GM23338 (cell line): Measurements from ENCODE around the gene CENPX. TPM values are rescaled to one million over a fixed set of nuclear protein-coding genes. Genes with fewer than 3 reads are reported as not detected.

Experiments
- ATAC-seq: fragments of 200-7000 bp; cut with Tn5 transposase; 3 replicates; pipeline ENCODE4 v1.9.1; 2020
- DNase-seq: peaks from one replicate; pipeline ENCODE4 v3.0.0-alpha.2; 2015; ENCODE audit warnings: low spot score
- H2AFZ ChIP-seq: fragments of 200-600 bp; sonication (generic); 2 replicates; pipeline ENCODE4 v1.8.0; 2016; ENCODE audit warnings: antibody characterized with exemption, mild to moderate bottlenecking, moderate library complexity
- H3F3A ChIP-seq: fragments of 200-600 bp; sonication (generic); replicated peaks from 2 replicates; pipeline ENCODE4 v1.8.0; 2017; ENCODE audit warnings: antibody characterized with exemption, mixed run types, low read depth
- H3K27ac ChIP-seq: fragments of 200-600 bp; sonication (generic); 2 replicates; pipeline ENCODE4 v1.6.1; 2016; ENCODE audit warnings: low read depth
- H3K27me3 ChIP-seq: fragments of 200-600 bp; sonication (generic); 2 replicates; pipeline ENCODE4 v1.8.0; 2016; ENCODE audit warnings: mild to moderate bottlenecking, mixed run types, moderate library complexity; ENCODE audit not compliant: insufficient read depth
- H3K36me3 ChIP-seq: fragments of 200-600 bp; sonication (generic); 2 replicates; pipeline ENCODE4 v1.8.0; 2016; ENCODE audit warnings: mild to moderate bottlenecking; ENCODE audit not compliant: insufficient read depth
- H3K4me1 ChIP-seq: fragments of 200-600 bp; sonication (generic); 2 replicates; pipeline ENCODE4 v1.8.0; 2016; ENCODE audit warnings: mild to moderate bottlenecking, moderate library complexity; ENCODE audit not compliant: insufficient read depth
- H3K4me2 ChIP-seq: fragments of 200-600 bp; sonication (generic); 2 replicates; pipeline ENCODE4 v1.7.1; 2017; ENCODE audit warnings: mixed run types
- H3K4me3 ChIP-seq: fragments of 200-600 bp; sonication (generic); 2 replicates; pipeline ENCODE4 v1.6.1; 2016; ENCODE audit warnings: mixed run types
- H3K79me2 ChIP-seq: fragments of 200-600 bp; sonication (generic); replicated peaks from 2 replicates; pipeline ENCODE4 v1.8.0; 2017; ENCODE audit warnings: mild to moderate bottlenecking; ENCODE audit not compliant: insufficient read depth
- H3K9me2 ChIP-seq: fragments of 200-600 bp; sonication (generic); 2 replicates; pipeline ENCODE4 v1.8.0; 2017; ENCODE audit not compliant: insufficient read depth
- H4K20me1 ChIP-seq: fragments of 200-600 bp; sonication (generic); replicated peaks from 2 replicates; pipeline ENCODE4 v1.8.0; 2017; ENCODE audit warnings: mild to moderate bottlenecking; ENCODE audit not compliant: insufficient read depth
- H3K27ac Mint-ChIP-seq: 2 replicates; pipeline ENCODE4 v1.8.0; 2020; ENCODE audit warnings: inconsistent platforms, mild to moderate bottlenecking, moderate library complexity, mixed read lengths
- H3K27me3 Mint-ChIP-seq: 3 replicates; pipeline ENCODE4 v1.8.0; 2022; ENCODE audit warnings: low read depth, mild to moderate bottlenecking, moderate library complexity, mixed read lengths, inconsistent platforms; ENCODE audit not compliant: insufficient read depth, poor library complexity
- H3K36me3 Mint-ChIP-seq: 3 replicates; pipeline ENCODE4 v1.8.0; 2021; ENCODE audit warnings: low read depth, mild to moderate bottlenecking, inconsistent platforms, moderate library complexity, mixed read lengths
- H3K4me1 Mint-ChIP-seq: 3 replicates; pipeline ENCODE4 v1.8.0; 2020; ENCODE audit warnings: mild to moderate bottlenecking, inconsistent platforms, mixed read lengths
- H3K4me3 Mint-ChIP-seq: 3 replicates; pipeline ENCODE4 v1.8.0; 2021; ENCODE audit warnings: moderate library complexity, mild to moderate bottlenecking, inconsistent platforms, mixed read lengths
- H3K9me3 Mint-ChIP-seq: 3 replicates; pipeline ENCODE4 v1.8.0; 2020; ENCODE audit warnings: moderate library complexity, mild to moderate bottlenecking, inconsistent platforms, mixed read lengths
- CTCF ChIP-seq, 2 experiments: fragments of 200-600 bp in 1 of 2; sonication (generic) in 1 of 2; conservative IDR thresholded peaks; 2 replicates each; pipeline versions ENCODE4 v1.5.1 to v1.6.1; 2016 to 2017; ENCODE audit warnings: antibody characterized with exemption in 2 of 2, low read depth in 2 of 2, mild to moderate bottlenecking in 2 of 2, moderate library complexity in 1 of 2
- ETS1 ChIP-seq: IDR thresholded peaks from 2 replicates; pipeline ENCODE4 v1.6.1; 2016; ENCODE audit warnings: antibody characterized with exemption
- JUNB ChIP-seq: IDR thresholded peaks from one replicate; pipeline ENCODE4 v1.6.1; 2016; ENCODE audit warnings: antibody characterized with exemption; ENCODE audit not compliant: unreplicated experiment
- POLR2AphosphoS5 ChIP-seq: IDR thresholded peaks from 2 replicates; pipeline ENCODE4 v1.6.1; 2016; ENCODE audit warnings: antibody characterized with exemption, low read depth
- ZNF331 ChIP-seq: fragments of 250-450 bp; sonication (Bioruptor Pico); IDR thresholded peaks from 2 replicates; pipeline ENCODE4 v1.5.0; 2020; ENCODE audit warnings: low read depth, mild to moderate bottlenecking, moderate library complexity
- polyA plus RNA-seq: library from polyadenylated mRNA; unstranded; fragments of >200 nt; fragmentation: Nextera tagmentation; extraction: Ambion mirVana; gene quantifications from 2 replicates; pipeline ENCODE4 v1.2.1, GENCODE V29; 2016
- total RNA-seq: library from RNA; depleted of rRNA; stranded (reverse); fragments of >200 nt; shearing (Covaris generic); gene quantifications from 2 replicates; pipeline ENCODE4 v1.2.3, GENCODE V29; 2014
- TF ChIP-seq, protein P1 (sequence below): IDR thresholded peaks from one replicate; pipeline ENCODE4 v1.6.1; 2018; ENCODE audit warnings: antibody characterized with exemption; ENCODE audit not compliant: unreplicated experiment

CENPX gene
- total and polyA plus RNA-seq, 2 experiments from 2014 or later: 114 to 157 TPM

DNA sequence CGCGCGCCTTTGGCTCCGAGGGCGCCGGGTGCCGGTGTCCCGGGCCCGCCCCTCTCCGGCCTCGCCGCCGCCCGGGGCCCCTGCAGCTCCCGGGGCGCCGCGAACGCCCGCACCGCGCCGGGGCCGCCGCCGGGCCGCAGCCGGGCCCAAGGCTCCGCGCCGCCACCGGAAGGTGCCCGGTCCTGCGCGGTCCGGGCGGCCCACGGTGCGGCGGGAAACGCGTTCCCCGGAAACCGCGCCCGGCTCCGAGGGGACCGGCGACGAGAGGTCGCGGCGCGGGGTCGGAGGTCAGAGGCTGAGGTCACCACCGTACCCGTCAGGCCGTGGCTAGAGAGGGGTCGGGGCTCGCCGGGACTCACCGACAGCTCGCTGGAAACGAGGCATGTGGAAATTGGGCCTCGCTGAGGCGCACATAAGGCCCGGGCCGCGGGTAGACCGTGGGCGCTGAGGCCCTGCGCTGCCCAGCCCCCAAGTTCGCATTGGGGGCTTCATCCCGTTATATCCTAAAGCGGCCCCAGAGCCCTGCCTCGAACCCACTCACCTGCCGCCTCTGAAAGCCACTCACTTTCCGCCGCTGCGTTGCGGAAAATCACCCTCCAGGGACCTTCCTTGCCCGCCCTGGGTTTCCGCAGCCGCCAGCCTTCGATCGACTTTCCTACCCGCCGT, 43.1 kb upstream of the CENPX start, which contains the start of gene DUS1L (continued):
- no peak for TF ChIP-seq CTCF (conservative IDR thresholded peaks at IDR 0.05; ENCODE audit: low read depth in 2 of 2)

- H3K27ac ChIP-seq: no peak overlapping the region
- H3K27me3 Mint-ChIP-seq: peaks cover 4% of the 10 kb centered on the region
- peak; percentile 20 for DNase-seq
Observed at GRCh38 chr17:82065193-82065637, 42.5 kb upstream of the CENPX start.

More at GRCh38 chr17:82065193-82065637, 42.5 kb upstream of the CENPX start:
- no peaks in the 10 kb centered on the region for H3K9me2 ChIP-seq
- peak overlapping the region; percentile 77 for H3K4me3 ChIP-seq
- H3K4me3 Mint-ChIP-seq: peak overlapping the region; percentile 72
- H3K4me2 ChIP-seq: peak overlapping the region; percentile 88
- no peaks in the 10 kb centered on the region for H3K79me2 ChIP-seq
- no peaks in the 10 kb centered on the region for H3K9me3 Mint-ChIP-seq
- H2AFZ ChIP-seq: no peak overlapping the region
- H3K36me3 Mint-ChIP-seq: peaks cover 2% of the 10 kb centered on the region
- 0 out of 2 replicates have a peak, but pooled peaks cover 4% of the 10 kb centered on the region for H3F3A ChIP-seq
- no peaks in the 10 kb centered on the region for H3K27me3 ChIP-seq
- no peak overlapping the region for H3K27ac Mint-ChIP-seq
- no peaks in the 10 kb centered on the region for H3K36me3 ChIP-seq
- peak; percentile 6 for ATAC-seq
- TF ChIP-seq JUNB (no peak), CTCF (conservative IDR thresholded peaks at IDR 0.05; ENCODE audit: low read depth in 2 of 2) (no peak), POLR2AphosphoS5 (no peak), ETS1 (no peak), ZNF331 (no peak)
- TF ChIP-seq, protein P1, sequence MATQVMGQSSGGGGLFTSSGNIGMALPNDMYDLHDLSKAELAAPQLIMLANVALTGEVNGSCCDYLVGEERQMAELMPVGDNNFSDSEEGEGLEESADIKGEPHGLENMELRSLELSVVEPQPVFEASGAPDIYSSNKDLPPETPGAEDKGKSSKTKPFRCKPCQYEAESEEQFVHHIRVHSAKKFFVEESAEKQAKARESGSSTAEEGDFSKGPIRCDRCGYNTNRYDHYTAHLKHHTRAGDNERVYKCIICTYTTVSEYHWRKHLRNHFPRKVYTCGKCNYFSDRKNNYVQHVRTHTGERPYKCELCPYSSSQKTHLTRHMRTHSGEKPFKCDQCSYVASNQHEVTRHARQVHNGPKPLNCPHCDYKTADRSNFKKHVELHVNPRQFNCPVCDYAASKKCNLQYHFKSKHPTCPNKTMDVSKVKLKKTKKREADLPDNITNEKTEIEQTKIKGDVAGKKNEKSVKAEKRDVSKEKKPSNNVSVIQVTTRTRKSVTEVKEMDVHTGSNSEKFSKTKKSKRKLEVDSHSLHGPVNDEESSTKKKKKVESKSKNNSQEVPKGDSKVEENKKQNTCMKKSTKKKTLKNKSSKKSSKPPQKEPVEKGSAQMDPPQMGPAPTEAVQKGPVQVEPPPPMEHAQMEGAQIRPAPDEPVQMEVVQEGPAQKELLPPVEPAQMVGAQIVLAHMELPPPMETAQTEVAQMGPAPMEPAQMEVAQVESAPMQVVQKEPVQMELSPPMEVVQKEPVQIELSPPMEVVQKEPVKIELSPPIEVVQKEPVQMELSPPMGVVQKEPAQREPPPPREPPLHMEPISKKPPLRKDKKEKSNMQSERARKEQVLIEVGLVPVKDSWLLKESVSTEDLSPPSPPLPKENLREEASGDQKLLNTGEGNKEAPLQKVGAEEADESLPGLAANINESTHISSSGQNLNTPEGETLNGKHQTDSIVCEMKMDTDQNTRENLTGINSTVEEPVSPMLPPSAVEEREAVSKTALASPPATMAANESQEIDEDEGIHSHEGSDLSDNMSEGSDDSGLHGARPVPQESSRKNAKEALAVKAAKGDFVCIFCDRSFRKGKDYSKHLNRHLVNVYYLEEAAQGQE: no peak
- H3K4me1 ChIP-seq: no peaks in the 10 kb centered on the region
- peaks cover 4% of the 10 kb centered on the region; the same call in 2 of the 3 replicates for H3K4me1 Mint-ChIP-seq
- no peaks in the 10 kb centered on the region for H4K20me1 ChIP-seq
